Measurements from ENCODE around the gene COMMD9. TPM values are rescaled to one million over a fixed set of nuclear protein-coding genes. Genes with fewer than 3 reads are reported as not detected.

The COMMD9 gene
- total RNA-seq, 8 experiments from 2014 or later, result 26.4 to 66.8 (median 43.7) TPM

GRCh38 chr11:36288442-36289225 is 590 bp downstream of the COMMD9 start:
- peaks cover 5% of the 10 kb centered on the region in 2 donors for H3K4me1 ChIP-seq (replicated peaks in 1 of 2)
- H3K27ac ChIP-seq, result peak overlapping the region; percentile 63 to 78
- in situ Hi-C loops (cut with MboI; ENCODE audit: low pct_unique_long_range_greater_than_20kb in 2 of 9, low sequenced_read_pairs in 9 of 9, unreplicated experiment in 9 of 9), result loop anchor here in 1 of 9 experiments (25.0 kb wide), 1 partner anchor 199 kb away; no protein-coding TSS in a partner anchor
- H3K4me3 ChIP-seq, result peak overlapping the region; percentile 47 to 73 (median 60)
- 8 to 75% (median 44%) methylated on average over 4 to 30 of the region's 31 CpGs for WGBS, 10 experiments
- peak in 3 of 8 experiments; percentile 39 to 46 (median 44) for ATAC-seq (replicated peaks in 6 of 8)

- WGBS, 10 experiments, result 57 to 100% (median 100%) methylated on average over 1 of the region's 1 CpG; no CpG with 5 or more reads in 4 of the 10 experiments
- in situ Hi-C loops (cut with MboI; ENCODE audit: low pct_unique_long_range_greater_than_20kb in 2 of 9, low sequenced_read_pairs in 9 of 9, unreplicated experiment in 9 of 9), result loop anchor here in 1 of 9 experiments (25.0 kb wide), 1 partner anchor 204 kb away; no protein-coding TSS in a partner anchor
Measured at GRCh38 chr11:36282926-36283325, 6.3 kb downstream of the COMMD9 start.

DNA sequence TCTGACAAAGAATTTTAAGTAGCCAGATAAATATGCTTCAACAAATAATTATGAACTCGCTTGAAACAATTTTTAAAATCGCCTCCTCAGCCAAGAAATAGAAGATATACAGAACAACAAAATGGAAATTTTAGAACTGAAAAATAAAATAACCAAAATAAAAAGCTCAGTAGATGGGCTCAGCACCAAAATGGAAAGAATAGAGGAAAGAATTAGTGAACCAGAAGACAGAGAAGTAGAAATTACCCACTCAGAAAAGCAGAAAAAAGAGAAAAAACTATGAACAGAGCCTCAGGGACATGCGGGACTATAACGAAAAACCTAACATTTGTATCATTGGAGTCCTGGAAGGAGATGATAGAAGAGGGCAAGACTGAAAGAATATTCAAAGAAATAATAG is 7.4 kb downstream of the COMMD9 start:
- WGBS, 10 experiments, result 63 to 100% (median 94%) methylated on average over 2 to 4 of the region's 4 CpGs
- Histone ChIP-seq H3K4me3 (no peak overlapping the region), H3K4me1 (replicated peaks in 1 of 2) (peaks cover 14 to 21% of the 10 kb centered on the region in 2 donors), H3K27ac (no peak overlapping the region)
- no peak for ATAC-seq (replicated peaks in 6 of 8)
- in situ Hi-C loops (cut with MboI; ENCODE audit: low pct_unique_long_range_greater_than_20kb in 2 of 9, low sequenced_read_pairs in 9 of 9, unreplicated experiment in 9 of 9), result loop anchor here in 1 of 9 experiments (25.0 kb wide), 1 partner anchor 205 kb away; no protein-coding TSS in a partner anchor

More at GRCh38 chr11:36282926-36283325, 6.3 kb downstream of the COMMD9 start:
- H3K4me1 ChIP-seq (replicated peaks in 1 of 2), result peaks cover 14 to 17% of the 10 kb centered on the region in 2 donors
- H3K27ac ChIP-seq, result no peak overlapping the region
- H3K4me3 ChIP-seq, result no peak overlapping the region
- no peak for ATAC-seq (replicated peaks in 6 of 8)

- H3K4me3 ChIP-seq, result no peak overlapping the region
- no peak for ATAC-seq (replicated peaks in 6 of 8)
- WGBS, 10 experiments, result 0 to 100% (median 100%) methylated on average over 1 of the region's 1 CpG; no CpG with 5 or more reads in 3 of the 10 experiments
- H3K27ac ChIP-seq, result no peak overlapping the region
- H3K4me1 ChIP-seq (replicated peaks in 1 of 2), result peaks cover 14 to 21% of the 10 kb centered on the region in 2 donors
- in situ Hi-C loops (cut with MboI; ENCODE audit: low pct_unique_long_range_greater_than_20kb in 2 of 9, low sequenced_read_pairs in 9 of 9, unreplicated experiment in 9 of 9), result loop anchor here in 1 of 9 experiments (25.0 kb wide), 1 partner anchor 207 kb away; no protein-coding TSS in a partner anchor
Measured at GRCh38 chr11:36280531-36280930, 8.7 kb downstream of the COMMD9 start.

DNA sequence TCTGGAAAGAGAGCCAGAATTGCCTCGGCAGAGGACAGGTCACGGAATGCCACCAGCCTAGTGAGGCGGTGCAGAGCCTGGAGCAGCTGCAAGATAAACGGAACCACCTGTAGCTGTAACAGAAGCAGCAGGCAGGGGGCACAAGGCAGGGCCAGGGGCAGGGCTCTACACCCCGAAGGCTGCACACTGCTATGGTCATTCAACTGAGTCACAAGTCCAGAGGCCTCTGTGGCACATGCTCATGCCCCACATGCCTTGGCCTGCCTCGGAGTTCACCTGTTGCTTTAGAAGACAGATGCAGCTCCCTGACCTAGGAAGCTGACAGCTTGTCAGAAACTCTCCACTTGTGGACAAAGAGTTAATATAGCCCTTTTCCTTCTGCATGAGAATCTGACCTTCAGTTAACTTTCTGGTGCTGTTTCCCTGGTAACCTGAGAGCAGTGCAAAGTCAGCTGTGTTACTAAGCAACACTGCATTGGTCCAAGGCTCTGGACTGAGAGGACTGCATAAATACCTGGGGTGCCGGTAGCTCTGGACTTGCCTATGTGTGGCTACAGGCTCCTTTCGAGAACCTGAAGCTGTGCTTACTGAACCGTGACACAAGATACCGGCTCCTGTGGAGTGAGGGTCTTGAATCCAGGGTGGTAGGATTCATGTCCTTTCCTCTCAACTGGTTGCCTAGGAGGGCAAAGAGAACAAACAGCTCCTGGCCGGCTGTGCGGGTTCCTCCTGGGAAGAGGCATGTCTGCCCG is 10.5 kb downstream of the COMMD9 start:
- peak in 6 of 8 experiments; percentile 23 to 99 (median 96) for ATAC-seq (replicated peaks in 6 of 8)
- Histone ChIP-seq H3K27ac (no peak overlapping the region), H3K4me3 (no peak overlapping the region), H3K4me1 (replicated peaks in 1 of 2) (peaks cover 14 to 21% of the 10 kb centered on the region in 2 donors)
- 10 to 78% (median 35%) methylated on average over 2 to 8 of the region's 13 CpGs; no CpG with 5 or more reads in 2 of the 10 experiments for WGBS, 10 experiments
- in situ Hi-C loops (cut with MboI; ENCODE audit: low pct_unique_long_range_greater_than_20kb in 2 of 9, low sequenced_read_pairs in 9 of 9, unreplicated experiment in 9 of 9), result loop anchor here in 1 of 9 experiments (25.0 kb wide), 1 partner anchor 209 kb away; no protein-coding TSS in a partner anchor

- in situ Hi-C loops (cut with MboI; ENCODE audit: low pct_unique_long_range_greater_than_20kb in 2 of 9, low sequenced_read_pairs in 9 of 9, unreplicated experiment in 9 of 9), result loop anchor here in 5 of 9 experiments (25.0 kb wide), 8 partner anchors 112 to 787 kb away; partner anchors contain the start of gene FJX1 (in 4 of the 5)
- ATAC-seq (replicated peaks in 6 of 8), result no peak
- Histone ChIP-seq H3K4me3 (no peak overlapping the region), H3K27ac (no peak overlapping the region), H3K4me1 (replicated peaks in 1 of 2) (peaks cover 20% of the 10 kb centered on the region in 2 donors)
- WGBS, 10 experiments, result 40 to 83% (median 80%) methylated on average over 1 to 6 of the region's 7 CpGs; no CpG with 5 or more reads in 5 of the 10 experiments
Measured at GRCh38 chr11:36274414-36274813, 14.8 kb downstream of the COMMD9 start.

DNA sequence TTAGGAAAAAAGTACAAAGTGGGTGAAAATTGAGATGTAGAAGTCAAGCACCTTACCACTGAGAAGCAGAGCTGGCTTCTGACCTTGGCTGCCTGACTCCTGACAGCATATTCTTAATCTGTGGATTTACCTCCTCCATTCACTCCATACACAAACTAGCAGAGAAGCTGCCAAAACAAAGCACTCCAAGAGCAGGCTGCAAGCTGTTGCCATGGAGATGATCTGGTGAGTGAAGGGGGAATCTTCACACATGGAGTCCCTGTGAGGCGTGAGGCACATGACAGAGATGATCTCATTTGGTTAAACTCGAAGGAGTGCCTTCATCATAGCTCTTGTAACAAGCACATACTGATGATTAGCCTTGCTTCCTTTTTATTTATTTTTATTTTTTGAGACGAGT is 16.1 kb downstream of the COMMD9 start:
- Histone ChIP-seq H3K4me1 (replicated peaks in 1 of 2) (peaks cover 8% of the 10 kb centered on the region in 2 donors), H3K27ac (no peak overlapping the region), H3K4me3 (no peak overlapping the region)
- peak in 5 of 8 experiments; percentile 92 to 98 (median 97) for ATAC-seq (replicated peaks in 6 of 8)
- 40 to 80% (median 52%) methylated on average over 1 to 2 of the region's 3 CpGs; no CpG with 5 or more reads in 5 of the 10 experiments for WGBS, 10 experiments
- in situ Hi-C loops (cut with MboI; ENCODE audit: low pct_unique_long_range_greater_than_20kb in 2 of 9, low sequenced_read_pairs in 9 of 9, unreplicated experiment in 9 of 9), result loop anchor here in 5 of 9 experiments (25.0 kb wide), 8 partner anchors 111 to 786 kb away; partner anchors contain the start of gene FJX1 (in 4 of the 5)

- H3K4me1 ChIP-seq (replicated peaks in 1 of 2), result peaks cover 6 to 7% of the 10 kb centered on the region in 2 donors
- in situ Hi-C loops (cut with MboI; ENCODE audit: low pct_unique_long_range_greater_than_20kb in 2 of 9, low sequenced_read_pairs in 9 of 9, unreplicated experiment in 9 of 9), result loop anchor here in 5 of 9 experiments (25.0 kb wide), 8 partner anchors 110 to 785 kb away; partner anchors contain the start of gene FJX1 (in 4 of the 5)
- no peak overlapping the region for H3K27ac ChIP-seq
- H3K4me3 ChIP-seq, result no peak overlapping the region
- 40 to 100% (median 93%) methylated on average over 1 to 5 of the region's 5 CpGs for WGBS, 10 experiments
- ATAC-seq (replicated peaks in 6 of 8), result no peak
Measured at GRCh38 chr11:36271794-36272407, 17.3 kb downstream of the COMMD9 start.

- WGBS, 10 experiments, result 80 to 94% (median 86%) methylated on average over 1 to 8 of the region's 9 CpGs; no CpG with 5 or more reads in 5 of the 10 experiments
- no peak overlapping the region for H3K4me3 ChIP-seq
- peaks cover 12 to 16% of the 10 kb centered on the region in 2 donors for H3K4me1 ChIP-seq (replicated peaks in 1 of 2)
- H3K27ac ChIP-seq, result no peak overlapping the region
- ATAC-seq (replicated peaks in 6 of 8), result no peak
- in situ Hi-C loops (cut with MboI; ENCODE audit: low pct_unique_long_range_greater_than_20kb in 2 of 9, low sequenced_read_pairs in 9 of 9, unreplicated experiment in 9 of 9), result loop anchor here in 5 of 9 experiments (25.0 kb wide), 8 partner anchors 108 to 783 kb away; partner anchors contain the start of gene FJX1 (in 4 of the 5)
Measured at GRCh38 chr11:36270701-36271100, 18.5 kb downstream of the COMMD9 start.

- 40 to 86% (median 77%) methylated on average over 1 to 8 of the region's 8 CpGs for WGBS, 10 experiments
- in situ Hi-C loops (cut with MboI; ENCODE audit: low pct_unique_long_range_greater_than_20kb in 2 of 9, low sequenced_read_pairs in 9 of 9, unreplicated experiment in 9 of 9), result loop anchor here in 7 of 9 experiments (10.0 to 25.0 kb wide), 10 partner anchors 106 to 781 kb away; partner anchors contain the start of gene FJX1 (in 6 of the 7)
- H3K4me1 ChIP-seq (replicated peaks in 1 of 2), result peaks cover 12 to 16% of the 10 kb centered on the region in 2 donors
- no peak overlapping the region for H3K27ac ChIP-seq
- H3K4me3 ChIP-seq, result no peak overlapping the region
- no peak for ATAC-seq (replicated peaks in 6 of 8)
Measured at GRCh38 chr11:36268337-36268985, 20.8 kb downstream of the COMMD9 start.

DNA sequence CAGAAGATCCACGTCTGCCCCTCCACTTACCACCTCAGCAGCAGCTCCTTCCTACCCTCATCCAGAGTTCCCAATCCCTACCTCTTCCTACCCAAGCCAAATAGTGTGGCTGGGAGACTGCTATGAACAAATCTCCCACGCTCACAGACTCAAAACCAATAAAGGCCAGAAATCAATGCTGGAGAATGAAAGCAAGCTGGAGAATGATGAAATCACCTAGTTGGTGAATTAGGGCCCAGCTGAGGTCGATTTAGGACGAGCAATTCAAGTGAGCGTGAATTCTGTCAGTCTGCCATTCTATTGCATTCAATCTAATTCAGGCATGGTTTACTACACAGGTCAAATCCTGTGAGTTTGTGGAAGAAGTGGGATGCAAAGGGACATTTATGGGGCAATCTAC is 22.5 kb downstream of the COMMD9 start:
- peaks cover 9 to 11% of the 10 kb centered on the region in 2 donors for H3K4me1 ChIP-seq (replicated peaks in 1 of 2)
- no peak overlapping the region for H3K27ac ChIP-seq
- WGBS, 10 experiments, result 40 to 48% (median 41%) methylated on average over 2 to 4 of the region's 5 CpGs; no CpG with 5 or more reads in 7 of the 10 experiments
- no peak overlapping the region for H3K4me3 ChIP-seq
- peak in 5 of 8 experiments; percentile 26 to 59 (median 44) for ATAC-seq (replicated peaks in 6 of 8)
- in situ Hi-C loops (cut with MboI; ENCODE audit: low pct_unique_long_range_greater_than_20kb in 2 of 9, low sequenced_read_pairs in 9 of 9, unreplicated experiment in 9 of 9), result loop anchor here in 7 of 9 experiments (10.0 to 25.0 kb wide), 10 partner anchors 104 to 779 kb away; partner anchors contain the start of gene FJX1 (in 6 of the 7)

All from motor neuron (in vitro differentiated cells).